ENCODE data around the gene CNTNAP2.

- no peak for TF ChIP-seq CTCF (IDR thresholded peaks at IDR 0.05)
- TF ChIP-seq POLR2A (IDR thresholded peaks at IDR 0.05): no peak
Measured at GRCh38 chr7:147197006-147197405, 1080.4 kb downstream of the CNTNAP2 start.

Measured in stomach (tissue), 4 donors.